OCI-M2 (cell line): Measurements from ENCODE around the gene GPR68.
"Not testable (repeated sequence)": the region's sequence is repeated elsewhere in the genome, so short reads cannot be mapped to it uniquely, and the experiment has no call there.

ENCODE experiments used
- DNase-seq: peaks from one replicate; lab custom pipeline; 2025; ENCODE audit not compliant: unreplicated experiment; lab: John Stamatoyannopoulos, UW

The GPR68 gene

DNA sequence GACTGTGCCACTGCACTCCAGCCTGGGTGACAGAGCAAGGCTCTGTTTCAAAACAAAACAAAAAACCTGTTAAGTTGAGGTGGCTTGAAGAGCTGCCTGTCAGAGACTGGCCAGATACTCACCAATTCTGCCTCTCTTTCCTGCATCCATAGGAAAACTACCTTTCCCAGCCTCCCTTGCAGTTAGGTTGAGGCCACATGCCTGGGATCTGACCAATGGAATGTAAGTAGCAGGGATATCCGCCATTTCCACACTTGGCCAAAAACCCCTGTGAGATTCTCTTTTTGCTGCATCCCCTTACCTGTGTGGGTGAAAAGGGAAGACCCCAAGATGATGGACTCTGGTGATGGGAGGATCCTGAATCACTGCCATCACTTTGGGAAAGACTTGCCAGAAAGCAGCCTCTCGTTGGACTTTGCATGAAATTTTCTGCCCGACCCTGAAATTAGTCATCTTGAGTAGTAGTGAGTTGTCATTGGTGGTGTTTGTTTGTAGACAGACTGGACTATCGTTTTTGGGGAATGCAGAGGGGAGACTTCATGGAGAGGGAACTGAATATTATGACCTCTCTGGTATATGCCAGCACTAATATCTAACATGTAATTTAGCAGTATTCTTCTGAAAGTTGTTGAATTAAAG, 14.0 kb downstream of the GPR68 start:
- no peak for DNase-seq

DNA sequence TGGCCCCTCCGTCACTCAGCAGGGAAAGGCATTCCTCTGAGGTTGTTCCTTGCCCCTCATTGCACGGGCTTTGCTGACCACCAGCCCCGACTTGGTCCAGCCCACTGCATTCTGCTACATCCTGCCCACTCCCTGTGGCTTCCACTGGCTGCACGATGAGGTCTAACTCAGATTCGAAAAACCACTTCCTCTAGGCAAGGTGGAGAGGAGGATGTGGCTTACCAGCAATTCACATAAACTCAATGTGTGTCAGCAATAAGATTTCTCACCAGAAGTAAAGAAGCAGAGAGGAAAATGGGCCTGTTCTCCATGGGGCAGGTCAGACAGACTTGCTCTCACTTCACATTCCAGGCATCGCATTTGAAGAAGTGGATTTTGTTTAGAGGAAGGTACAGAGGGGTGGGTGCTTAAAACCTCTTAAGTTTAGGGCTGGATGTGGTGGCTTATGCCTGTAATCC, 14.7 kb downstream of the GPR68 start:
- no peak for DNase-seq

DNA sequence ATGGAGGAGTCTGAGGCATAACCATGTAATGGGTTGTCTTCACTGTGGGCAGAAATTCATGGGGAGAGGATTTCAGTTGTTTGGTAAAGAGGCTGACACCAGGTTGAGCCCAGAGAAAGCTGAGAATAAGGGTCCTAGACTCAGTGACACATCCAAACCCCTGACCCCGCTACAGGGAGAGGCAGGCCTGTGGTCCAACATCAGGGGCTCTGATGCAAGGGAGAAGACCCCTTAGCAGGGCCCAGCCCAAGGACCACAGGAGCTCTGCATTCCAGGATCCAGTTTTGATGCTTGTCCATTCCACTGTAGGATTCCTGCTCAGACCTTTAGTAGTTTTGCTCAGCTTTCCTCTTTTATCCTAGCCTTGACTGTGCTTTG, 15.5 kb downstream of the GPR68 start:
- no peak for DNase-seq

DNA sequence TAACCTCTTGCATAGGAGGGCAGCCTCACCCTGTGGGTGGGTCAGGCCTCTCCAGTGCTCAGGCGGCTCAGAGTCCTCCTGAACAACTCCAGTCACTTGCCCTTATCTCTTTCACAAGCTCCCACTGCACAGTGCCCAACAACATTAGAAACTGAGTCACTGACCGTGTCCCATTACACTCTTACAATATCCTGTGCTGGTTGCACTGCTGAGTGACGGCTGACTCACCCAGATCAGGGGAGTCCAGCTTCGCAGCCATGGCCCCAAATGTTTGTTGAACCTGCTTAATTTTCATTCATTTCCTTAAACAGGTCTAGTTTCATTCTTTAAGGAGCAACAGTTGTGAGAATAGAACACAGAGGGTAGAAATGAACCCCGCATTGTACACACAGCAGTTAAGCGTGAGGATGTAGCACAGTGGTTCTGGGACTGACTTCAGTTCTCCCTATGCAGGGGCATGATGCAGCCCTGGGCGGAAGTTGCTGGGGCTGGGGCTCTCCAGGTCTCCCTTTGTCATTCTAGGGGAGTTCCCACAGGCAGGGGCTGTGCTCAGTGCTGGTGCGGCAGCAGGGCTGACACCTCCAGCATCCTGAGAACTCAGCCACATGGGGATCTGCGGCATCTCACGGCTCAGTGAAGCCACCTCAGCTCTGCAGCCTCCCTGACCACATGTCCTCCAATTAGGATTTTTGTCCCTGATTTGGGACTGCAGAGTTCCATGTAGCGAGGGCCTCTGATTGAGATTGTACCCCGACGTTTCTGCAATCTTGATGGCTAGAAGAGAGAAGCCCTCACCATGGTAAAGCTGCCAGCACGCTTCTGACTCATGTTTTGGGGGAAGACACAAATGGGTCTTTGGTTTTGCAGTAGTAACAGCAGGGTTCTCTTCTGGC, 16.1 kb downstream of the GPR68 start:
- DNase-seq, result no peak

DNA sequence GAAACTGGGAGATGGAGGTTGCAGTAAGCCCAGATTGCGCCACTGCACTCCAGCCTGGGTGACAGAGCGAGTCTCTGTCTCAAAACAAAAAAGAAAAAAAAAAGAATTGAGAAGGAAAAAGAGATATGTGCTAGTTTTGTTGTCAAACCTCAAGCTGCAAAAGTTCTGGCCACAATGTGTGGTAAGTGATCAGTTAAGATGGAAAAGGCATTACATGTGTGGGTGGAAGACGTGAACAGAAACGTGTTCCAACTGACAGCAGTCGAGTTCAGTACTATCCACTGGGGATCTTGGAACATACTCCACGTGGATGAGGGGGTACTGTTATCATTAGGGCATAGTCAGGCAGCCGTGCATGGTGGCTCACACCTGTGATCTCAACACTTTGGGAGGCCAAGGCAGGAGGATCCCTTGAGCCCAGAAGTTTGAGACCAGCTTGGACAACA, 17.3 kb downstream of the GPR68 start:
- DNase-seq, result no peak

DNA sequence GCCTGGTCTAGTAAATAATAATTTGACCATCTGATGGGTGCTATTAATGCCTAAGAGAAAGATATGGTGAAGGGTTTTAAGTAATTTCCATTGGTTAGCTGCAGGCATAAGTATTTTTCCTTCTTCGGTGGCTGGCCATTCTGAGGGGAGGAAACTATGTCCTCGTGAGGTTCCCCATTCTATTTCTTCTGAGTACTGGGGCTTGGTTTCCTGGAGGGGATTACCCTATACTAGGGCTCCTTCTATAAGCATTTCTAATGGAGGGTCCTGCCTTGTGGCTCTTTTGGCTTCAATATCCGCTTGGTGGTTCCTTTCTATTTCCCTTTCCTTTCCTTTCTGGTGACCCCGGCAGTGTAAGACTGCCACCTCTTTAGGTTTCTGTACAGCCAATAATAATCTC, 18.1 kb downstream of the GPR68 start:
- DNase-seq, result not testable (repeated sequence)

DNA sequence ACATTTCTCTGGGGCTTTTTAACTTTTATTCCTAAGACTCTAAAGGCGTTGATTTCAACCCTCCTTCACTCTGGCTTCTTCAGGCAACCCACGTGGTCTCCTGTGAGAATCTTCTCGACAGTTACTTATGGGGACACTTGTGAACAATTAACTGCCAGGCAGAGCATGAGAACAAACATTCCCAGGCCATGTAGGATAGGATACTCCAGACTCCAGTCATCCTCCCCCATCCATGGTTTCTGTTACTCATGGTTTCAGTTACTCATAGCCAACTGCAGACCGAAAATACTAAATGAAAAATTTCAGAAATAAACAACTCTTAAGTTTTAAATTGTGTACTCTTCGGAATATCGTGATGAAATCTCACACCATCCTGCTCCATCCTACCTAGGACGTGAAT, 19.5 kb downstream of the GPR68 start:
- no peak for DNase-seq

DNA sequence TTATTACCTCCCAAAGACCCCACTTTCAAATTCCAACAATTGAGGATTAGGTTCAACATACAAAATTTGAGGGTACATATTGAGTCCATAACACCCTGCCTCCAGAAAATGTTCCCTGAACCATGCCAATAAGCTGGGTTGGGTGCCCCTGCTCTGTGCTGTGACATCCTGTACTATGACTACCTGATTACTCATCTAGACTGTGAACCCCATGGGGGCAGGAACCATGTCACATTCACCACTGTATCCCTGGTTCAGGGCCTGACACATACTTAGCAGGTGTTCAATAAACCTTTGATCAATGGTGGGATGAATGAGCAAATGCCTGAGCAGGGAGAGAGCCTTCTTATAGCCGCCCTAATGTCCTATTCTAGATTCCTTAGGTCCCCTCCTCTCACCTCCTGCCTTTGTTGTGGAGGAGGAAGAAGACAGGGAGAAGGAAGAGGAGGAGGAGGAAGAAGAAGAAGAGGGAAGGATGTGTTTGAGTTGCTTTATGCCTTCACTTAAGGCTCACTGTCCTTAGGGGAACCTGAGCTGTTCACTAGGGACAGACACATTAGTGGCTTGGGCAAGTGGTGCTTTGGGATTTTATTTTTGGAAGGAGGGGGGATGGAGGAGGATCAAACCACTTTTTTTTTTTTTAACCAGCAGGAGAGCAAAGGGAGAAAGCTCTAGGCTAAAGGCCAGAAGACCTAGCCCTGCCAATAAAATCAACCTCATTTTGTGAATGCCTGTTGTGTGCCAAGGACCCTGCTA, 21.3 kb downstream of the GPR68 start:
- no peak for DNase-seq

DNA sequence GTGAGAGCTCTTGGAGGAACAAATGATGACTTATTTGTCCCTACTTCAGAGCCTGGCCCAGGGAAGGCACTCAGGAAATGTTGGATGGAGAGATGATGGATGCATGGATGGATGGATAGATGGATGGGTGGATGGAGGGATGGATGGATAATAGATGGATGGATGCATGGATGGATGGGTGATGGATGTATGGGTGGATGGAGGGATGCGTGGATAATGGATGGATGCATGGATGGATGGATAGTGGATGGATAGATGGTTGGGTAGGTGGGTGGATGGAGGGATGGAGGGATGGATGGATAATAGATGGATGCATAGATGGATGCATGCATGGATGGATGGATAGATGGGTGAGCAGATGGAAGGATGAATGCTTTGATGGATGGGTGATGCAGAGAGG, 23.2 kb downstream of the GPR68 start:
- DNase-seq, result no peak

DNA sequence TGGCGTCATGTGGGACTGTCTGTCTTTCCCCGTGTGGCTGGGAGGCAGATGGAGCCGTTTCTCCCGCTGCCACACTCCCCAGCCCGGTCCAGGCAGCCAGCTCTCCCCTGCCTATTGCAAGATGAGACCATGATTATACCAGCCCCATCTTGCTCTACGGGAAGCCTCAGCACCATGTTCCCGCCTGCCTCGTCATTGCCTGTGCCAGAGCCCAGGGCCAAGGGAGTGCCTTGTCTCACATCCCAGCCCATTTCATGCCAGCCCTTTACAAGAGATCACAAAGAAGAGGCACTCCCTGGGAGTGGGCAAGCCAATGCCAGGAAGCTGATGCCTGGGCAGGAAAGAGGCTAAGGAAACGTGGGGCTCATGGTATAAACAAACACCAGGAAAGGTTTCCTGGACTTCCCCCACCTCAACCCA, 23.9 kb downstream of the GPR68 start:
- no peak for DNase-seq

DNA sequence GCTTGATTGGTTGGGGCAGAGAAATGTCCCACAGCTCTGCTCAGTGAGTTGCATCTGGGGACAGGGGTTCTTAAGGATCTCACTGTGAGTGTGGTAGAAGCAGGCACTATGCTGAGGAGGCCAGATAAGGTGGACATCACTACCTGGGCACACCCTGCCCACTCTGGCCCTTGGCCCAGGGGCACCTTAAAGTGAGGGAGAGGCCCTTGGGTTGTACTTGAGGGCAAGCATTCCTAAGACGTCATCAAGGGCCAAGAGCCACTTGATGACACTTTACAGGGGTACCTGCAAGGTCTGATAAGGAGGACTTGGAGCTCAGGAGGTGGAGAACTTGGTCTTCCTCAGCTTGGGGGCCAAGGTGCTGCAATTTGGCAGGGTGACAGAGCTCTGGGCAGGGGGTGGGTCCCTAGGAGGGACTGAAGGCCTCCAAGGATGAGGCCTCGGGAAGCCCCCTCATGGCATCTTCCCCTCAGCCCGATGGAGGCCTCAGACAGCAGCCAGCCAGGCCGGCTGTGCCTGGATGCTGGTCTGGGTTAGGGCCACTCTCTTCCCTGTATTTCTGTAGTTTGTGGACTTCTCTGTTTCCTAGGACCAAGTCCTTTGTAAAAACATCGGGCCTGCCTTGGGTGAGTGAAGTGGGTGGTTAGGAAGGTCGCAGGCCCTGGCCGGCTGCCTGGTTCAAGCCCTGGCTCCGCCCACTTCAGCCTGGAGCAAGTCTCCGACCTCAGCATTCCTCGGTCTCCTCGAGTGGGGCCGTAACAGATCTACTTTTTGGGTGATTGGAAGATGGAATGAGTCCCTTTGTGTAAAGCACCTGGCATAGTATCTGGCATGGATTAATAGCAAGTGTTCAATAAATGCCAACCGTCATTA, 24.8 kb downstream of the GPR68 start:
- DNase-seq, result no peak

DNA sequence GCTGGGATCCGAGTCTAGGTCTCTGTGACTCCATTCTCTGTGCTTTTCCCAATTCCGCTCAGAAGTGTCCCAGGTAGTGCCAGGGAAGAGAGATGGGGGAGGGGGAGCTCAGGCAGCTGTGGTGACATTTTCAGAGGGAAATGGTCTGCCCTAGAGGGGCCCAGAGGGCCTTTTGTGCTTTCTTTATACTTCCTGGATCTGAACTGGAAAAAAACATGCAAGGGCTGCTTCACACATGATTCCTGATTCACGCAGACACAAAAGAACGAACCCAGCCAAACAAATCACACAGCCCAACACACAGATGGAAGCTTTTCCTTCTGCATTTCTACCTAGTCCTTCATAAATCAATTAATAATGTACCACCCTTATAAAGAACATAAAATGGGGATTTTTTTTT, 26.5 kb downstream of the GPR68 start:
- no peak for DNase-seq

DNA sequence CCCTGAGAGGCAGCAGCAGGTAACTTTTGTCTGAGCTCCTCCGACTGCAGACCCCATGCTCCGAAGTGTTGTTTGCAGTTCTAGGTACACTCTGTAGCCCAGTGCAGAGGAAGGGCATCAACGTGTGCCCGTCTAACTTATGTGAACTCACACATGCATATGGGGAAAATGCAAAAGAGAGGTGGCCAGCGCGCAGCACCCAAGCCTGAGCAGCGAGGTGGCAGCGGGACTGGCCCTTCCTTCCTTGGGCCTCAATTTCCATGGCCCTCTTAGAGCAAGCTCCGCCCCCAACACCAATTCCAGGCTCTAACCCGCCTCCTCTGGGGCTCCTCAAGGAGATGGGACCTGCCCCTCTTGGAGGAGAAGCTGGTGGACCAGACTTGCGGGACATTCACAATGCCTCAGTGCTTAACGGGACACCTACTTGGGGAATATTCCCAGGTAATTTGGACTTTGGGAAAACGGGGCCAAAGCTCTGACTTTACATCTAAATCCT, 27.7 kb downstream of the GPR68 start:
- DNase-seq, result no peak

DNA sequence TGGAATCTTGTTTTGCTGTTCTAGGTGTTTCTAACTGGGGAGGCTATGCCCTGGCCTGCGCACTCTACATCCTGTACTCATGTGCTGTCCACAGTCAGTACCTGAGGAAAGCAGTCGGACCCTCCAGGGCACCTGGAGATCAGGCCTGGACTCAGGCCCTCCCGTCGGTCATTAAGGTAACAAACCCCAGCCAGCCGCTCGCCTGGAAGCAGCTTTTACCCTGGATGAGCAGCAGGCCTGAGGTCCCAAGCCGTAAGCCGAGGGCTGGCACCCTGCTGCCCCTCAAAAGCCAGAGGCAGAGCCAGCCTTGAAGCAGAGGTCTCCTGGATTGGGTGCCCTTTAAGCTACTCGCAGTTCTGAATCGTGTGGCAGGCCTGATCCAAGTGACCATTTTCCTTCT, 29.1 kb downstream of the GPR68 start:
- DNase-seq, result no peak

DNA sequence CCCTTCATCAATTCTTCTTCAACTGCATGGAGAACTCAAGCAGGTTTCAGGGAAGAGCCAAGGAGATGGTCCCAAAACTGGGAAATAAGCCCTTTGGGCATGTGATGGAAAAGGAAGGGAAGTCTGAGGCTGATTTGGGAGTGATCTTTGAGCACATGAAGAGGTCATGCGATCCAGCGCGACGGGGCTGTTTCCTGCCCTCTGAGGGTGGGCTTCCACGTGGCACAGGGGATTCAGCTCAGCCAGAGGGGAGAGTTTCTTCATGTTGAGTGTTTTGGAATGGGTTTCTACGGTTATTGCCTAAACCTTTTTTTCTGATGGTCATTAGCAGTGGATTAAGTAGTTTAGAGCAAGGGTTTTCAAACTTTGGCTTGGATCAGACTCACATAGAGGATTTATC, 30.2 kb downstream of the GPR68 start:
- no peak for DNase-seq

DNA sequence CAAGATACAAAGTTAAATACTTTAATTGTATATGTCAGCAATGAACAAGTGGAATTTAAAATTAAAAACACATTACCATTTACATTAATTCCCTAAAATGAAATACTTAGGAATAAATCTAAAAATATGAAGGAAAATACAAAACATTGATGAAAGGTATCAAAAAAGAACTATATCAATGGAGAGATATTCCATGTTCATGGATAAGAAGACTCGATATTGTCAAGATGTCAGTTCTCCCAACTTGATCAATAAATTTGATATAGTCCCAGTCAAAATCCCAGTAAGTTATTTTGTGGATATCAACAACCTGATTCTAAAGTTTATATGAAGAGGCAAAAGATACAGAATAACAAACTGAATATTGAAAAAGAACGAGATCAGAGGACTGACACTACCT, 33.5 kb downstream of the GPR68 start:
- no peak for DNase-seq

DNA sequence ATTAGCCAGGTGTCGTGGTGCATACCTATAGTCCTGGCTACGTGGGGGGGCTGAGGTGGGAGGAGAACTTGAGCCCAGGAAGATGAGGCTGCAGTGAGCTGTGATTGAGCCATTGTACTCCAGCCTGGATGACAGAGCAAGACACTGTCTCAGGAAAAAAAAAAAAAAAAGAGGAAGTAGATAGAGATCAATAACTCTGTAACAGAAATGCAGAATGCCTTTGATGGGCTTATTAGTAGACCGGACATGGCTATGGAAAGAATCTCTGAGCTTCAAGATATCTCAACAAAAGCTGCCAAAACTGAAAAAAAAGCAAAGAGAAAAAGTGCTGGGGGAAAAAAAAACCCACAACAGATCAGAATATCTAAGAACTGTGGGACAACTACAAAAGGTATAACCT, 37.5 kb downstream of the GPR68 start:
- no peak for DNase-seq

DNA sequence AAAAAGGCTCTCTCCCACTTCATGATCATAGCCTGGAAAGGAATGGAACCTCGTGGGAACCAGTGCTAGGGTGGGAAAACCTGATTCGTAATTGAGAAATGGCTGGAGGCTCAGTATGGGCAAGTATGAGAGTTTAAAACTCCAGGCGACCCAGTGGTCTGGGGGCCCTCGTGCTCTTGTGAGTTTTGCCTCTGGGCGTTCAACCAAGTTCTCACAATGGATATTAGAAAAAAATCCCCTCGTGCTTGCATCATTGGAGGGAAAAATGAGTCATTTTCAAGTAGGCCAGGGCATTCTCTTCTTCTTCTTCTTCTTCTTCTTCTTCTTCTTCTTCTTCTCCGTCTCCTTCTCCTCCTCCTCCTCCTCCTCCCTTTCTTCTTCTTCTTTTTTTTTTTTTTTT, 39.0 kb downstream of the GPR68 start:
- DNase-seq, result no peak

DNA sequence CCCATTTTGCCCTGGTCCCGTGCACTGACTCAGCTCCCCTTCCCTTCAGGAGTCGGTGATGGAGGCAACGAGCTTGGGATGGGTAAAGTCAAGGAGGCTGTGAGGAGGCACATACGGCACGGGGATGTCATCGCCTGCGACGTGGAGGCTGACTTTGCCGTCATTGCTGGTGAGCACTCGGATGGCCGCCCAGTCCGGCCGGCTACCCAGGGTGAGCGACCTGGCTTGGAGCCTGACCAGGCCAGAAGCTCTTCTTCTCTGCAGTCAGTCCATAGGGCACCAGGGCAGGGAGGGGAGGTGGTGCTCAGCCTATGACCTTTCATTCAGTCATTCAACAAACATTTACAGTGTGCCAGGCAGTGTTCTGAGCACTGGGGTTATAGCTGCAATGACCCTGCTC, 39.8 kb downstream of the GPR68 start:
- no peak for DNase-seq

DNA sequence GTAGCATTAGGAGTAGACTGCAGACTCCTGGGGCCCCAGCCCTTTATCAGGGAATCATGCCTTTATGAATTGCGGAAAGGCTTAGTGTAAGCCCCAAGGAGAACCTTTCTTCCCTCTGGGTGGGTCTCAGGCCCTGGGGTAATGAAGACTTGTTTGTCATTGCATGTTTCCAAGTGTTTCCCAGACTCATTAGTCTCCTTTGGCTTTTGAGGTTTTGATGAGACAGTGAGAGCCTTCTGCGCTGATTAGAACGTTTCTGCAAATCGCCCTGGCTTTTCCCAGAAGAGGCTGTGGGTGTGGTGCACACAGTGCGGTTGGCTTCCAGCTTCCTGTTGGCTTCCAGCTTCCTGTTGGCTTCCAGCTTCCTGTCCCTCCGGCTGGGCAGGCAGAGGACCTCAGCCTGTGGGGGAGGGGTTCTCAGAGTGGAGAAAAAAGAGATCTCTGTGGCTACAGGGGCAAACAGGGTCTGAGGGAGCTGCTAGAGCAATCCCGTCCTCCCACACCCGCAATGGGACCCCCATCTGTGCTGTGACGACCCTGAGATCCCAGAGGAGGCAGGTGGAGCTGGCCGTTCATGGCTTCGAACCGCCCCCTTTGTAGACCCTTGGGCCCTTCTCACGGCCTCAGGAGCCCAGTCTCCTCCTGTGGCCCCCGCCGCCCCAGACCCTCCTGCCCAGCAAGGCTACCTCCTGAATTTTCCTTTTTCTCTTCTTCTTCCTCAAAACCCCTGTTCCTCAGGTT, 42.1 kb downstream of the GPR68 start:
- DNase-seq, result no peak
